Measurements from ENCODE around the gene SLCO1B3. TPM values are rescaled to one million over a fixed set of nuclear protein-coding genes. Genes with fewer than 3 reads are reported as not detected.

Gene SLCO1B3
- total and polyA plus RNA-seq, 2 of the 4 experiments (the other 2 are of a cell fraction) = not detected

DNA sequence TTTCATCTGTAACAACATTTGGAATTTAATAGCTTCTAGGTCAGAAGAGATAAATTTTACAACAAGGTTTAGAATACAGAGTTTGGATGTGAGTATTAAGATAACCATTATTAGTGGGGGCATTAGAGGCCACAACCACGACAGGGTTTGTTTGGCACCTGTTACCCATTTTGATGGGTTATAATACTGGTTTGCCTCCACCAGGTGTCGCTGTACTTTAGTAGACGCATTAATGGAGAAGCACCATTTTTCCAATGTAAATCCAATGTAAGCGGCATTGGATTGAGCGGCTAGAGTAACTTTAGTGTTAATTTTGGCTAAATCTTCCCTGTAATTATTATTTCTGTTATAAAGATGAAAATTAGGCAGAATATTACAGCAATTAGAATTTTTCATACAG is 136.2 kb downstream of the SLCO1B3 start:
- no peak overlapping the region for H3K56ac ChIP-seq (ENCODE audit: extremely low read depth, insufficient read depth, low read length)
- no peaks in the 10 kb centered on the region for H3K4me1 ChIP-seq (ENCODE audit: control insufficient read depth, insufficient read depth, low read length)
- TF ChIP-seq SMC3 (IDR thresholded peaks at IDR 0.05; ENCODE audit: low read depth, low read length) (no peak), CTCF (conservative IDR thresholded peaks at IDR 0.05; ENCODE audit: low read depth, low read length) (0 out of 2 replicates have a peak, but pooled peaks have one; percentile 3)
- no peak overlapping the region for H4K8ac ChIP-seq (ENCODE audit: low read depth in 2 of 2, low read length in 2 of 2)
- no peak overlapping the region for H3K4me2 ChIP-seq (ENCODE audit: low read depth, low read length)
- no peak overlapping the region for H3K4ac ChIP-seq (ENCODE audit: low read depth, low read length)
- no peak overlapping the region for H3K9ac ChIP-seq (ENCODE audit: low read depth, low read length)
- intact Hi-C loops (cut with micrococcal nuclease) (no loop called here), in situ Hi-C loops (cut with MboI; ENCODE audit: low sequenced_read_pairs) (no loop called here), dilution Hi-C loops (cut with HindIII; ENCODE audit: low sequenced_read_pairs, unreplicated experiment) (no loop called here)
- ATAC-seq (ENCODE audit: low read depth) = no peak
- H3K9me1 ChIP-seq (ENCODE audit: insufficient read depth, low read length) = no peaks in the 10 kb centered on the region
- no peak overlapping the region for H2BK120ac ChIP-seq (ENCODE audit: low read depth, low read length)
- H4K20me1 ChIP-seq (ENCODE audit: insufficient read depth, low read length) = no peaks in the 10 kb centered on the region
- WGBS, 2 experiments (ENCODE audit: extremely low coverage in 2 of 2, insufficient read length in 1 of 2) = no CpG with 5 or more reads among the region's 5 CpGs
- peaks cover 11% of the 10 kb centered on the region for H3K9me3 ChIP-seq (ENCODE audit: control insufficient read depth, insufficient read depth, low read length)
- H3K27me3 ChIP-seq (ENCODE audit: control insufficient read depth, insufficient read depth, low read length) = no peaks in the 10 kb centered on the region
- H4K91ac ChIP-seq (ENCODE audit: insufficient read depth, low read depth, low read length) = no peak overlapping the region
- no peak overlapping the region for H2BK15ac ChIP-seq (ENCODE audit: low read depth, low read length)
- ChIA-PET POLR2A (ENCODE audit: unreplicated experiment) (no interaction called here), CTCF (no interaction called here)
- BruUV-seq (replicated peaks) = no TSS peak
- no peak overlapping the region for H3K27ac ChIP-seq (ENCODE audit: insufficient read depth, low read length)
- H3K4me3 ChIP-seq (ENCODE audit: insufficient read depth, low read depth, low read length) = no peak overlapping the region
- H2BK20ac ChIP-seq (ENCODE audit: low read depth, low read length) = no peak overlapping the region
- no peak overlapping the region for H4K5ac ChIP-seq (ENCODE audit: low read depth, low read length)
- no peak overlapping the region for H3K14ac ChIP-seq (replicated peaks; ENCODE audit: low read depth, low read length)
- no peak for DNase-seq
- no peak overlapping the region for H2AFZ ChIP-seq (replicated peaks; ENCODE audit: low read length, poor library complexity)
- no peak overlapping the region for H3K18ac ChIP-seq (ENCODE audit: low read depth, low read length)
- H3K79me1 ChIP-seq (ENCODE audit: low read depth in 1 of 2, low read length in 2 of 2) = no peaks in the 10 kb centered on the region
- no peak overlapping the region for H2BK5ac ChIP-seq (ENCODE audit: low read depth, low read length, poor library complexity, severe bottlenecking)
- H3K36me3 ChIP-seq (ENCODE audit: control insufficient read depth, insufficient read depth, low read length) = no peaks in the 10 kb centered on the region
- no peak overlapping the region for H3K23ac ChIP-seq (ENCODE audit: low read depth, low read length)
- H2AK9ac ChIP-seq (replicated peaks; ENCODE audit: low read depth, low read length, poor library complexity) = no peak overlapping the region
- H2AK5ac ChIP-seq (ENCODE audit: low read depth, low read length) = no peak overlapping the region
